GM12875 (cell line): ENCODE results near the gene LVRN.

Experiments used
- H3K4me3 ChIP-seq: one replicate; pipeline ENCODE4 v1.5.1; 2011; ENCODE audit warnings: low read depth, low read length, control low read depth
- CTCF ChIP-seq: IDR thresholded peaks from 2 replicates; pipeline ENCODE4 v1.5.1; 2011; ENCODE audit warnings: low read depth, mild to moderate bottlenecking, control low read depth, inconsistent platforms, low read length, moderate library complexity, borderline replicate concordance; ENCODE audit not compliant: insufficient read depth

Gene LVRN

DNA sequence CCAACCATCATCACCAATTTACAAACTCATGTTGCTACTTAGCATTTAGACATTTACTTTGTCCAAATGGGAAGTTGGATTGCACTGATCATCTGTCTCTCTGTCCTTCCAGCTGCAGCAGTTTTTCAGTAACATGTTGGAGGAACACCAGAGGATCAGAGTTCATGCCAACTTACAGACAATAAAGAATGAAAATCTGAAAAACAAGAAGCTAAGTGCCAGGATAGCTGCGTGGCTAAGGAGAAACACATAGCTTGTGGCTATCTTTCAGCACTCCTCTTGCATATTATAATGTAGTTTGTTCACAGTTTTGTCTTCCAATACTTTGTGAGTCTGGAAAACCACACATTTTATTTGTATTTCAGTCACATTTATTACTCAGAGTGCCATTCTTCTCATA, 63.6 kb downstream of the LVRN start:
- TF ChIP-seq CTCF: no peak
- H3K4me3 ChIP-seq: no peak overlapping the region

GRCh38 chr5:116032094-116032517, 69.8 kb downstream of the LVRN start, which contains the start of gene ARL14EPL:
TSS of gene ARL14EPL (plus strand) at chr5:116032472. CDS start at chr5:116051466, 18,994 bp downstream.
- TF ChIP-seq CTCF: no peak; the same call in 1 of the 2 replicates
- H3K4me3 ChIP-seq: no peak within 1 kb of the TSS

DNA sequence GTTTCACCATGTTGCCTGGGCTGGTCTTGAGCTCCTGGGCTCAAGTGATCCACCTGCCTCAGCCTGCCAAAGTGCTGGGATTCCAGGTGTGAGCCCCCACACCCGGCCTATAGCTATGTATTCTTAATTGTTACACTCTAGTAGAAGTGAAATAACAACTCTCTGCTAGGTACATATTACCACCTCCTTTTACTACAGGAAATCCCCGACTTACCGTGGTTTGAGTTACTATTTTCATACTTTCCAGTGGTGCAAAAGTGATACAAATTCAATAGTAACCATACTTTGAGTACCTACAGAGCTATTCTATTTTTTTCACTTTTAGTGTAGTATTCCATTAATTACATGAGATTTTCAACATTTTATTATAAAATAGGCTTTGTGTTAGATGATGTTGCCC, 70.7 kb downstream of the LVRN start:
- no peak for TF ChIP-seq CTCF
- no peak overlapping the region for H3K4me3 ChIP-seq

GRCh38 chr5:116035123-116035522, 72.8 kb downstream of the LVRN start:
- no peak overlapping the region for H3K4me3 ChIP-seq
- no peak for TF ChIP-seq CTCF

DNA sequence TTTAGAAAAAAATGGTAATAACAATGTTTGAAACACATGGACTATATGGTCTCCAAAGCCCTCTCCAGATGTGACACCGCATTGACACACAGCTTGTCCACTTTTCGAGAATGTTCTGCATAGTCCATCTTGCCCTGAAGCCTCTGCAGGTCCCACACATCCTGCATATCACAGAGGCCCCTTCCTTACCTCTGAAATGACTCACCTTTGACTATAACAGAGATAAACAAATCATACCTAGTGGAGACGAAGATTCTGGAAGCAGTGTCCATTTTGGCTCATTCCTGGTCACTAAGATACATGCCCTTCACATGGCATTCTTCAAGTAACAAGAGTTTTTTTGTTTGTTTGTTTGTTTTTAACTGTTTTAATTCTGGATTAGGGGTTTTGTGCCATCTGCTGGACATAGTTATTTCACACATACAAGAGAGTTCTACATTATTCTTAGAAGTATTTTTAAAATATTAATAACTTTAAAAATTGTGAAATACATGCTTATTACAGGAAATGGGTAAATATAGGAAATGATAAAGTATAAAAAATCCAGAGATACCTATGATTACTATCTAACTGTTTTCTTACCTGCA, 75.1 kb downstream of the LVRN start:
- TF ChIP-seq CTCF: no peak

DNA sequence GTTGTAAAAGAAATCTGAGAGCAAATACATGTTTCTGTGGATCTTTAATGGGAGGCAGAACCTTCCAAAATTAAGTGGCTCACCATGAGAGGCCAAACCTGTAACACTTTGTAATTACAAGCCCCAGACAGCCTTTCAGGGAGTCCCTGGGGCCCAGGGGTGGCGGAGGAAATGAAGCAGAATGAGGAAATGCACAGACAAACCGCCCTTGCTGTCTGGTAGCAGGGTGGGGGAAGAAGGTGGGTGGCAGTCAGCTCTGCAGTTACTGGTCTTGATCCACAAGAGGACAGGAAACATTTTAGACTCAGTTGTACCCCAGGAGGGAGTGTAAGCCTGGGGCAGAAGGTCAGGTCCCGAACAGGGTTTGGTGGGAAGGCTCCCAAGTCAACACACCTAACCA, 76.5 kb downstream of the LVRN start:
- TF ChIP-seq CTCF: no peak
- no peak overlapping the region for H3K4me3 ChIP-seq

More for the DNA sequence above, 75.1 kb downstream of the LVRN start:
- no peak overlapping the region for H3K4me3 ChIP-seq

GRCh38 chr5:116042375-116042774, 80.1 kb downstream of the LVRN start:
- no peak for TF ChIP-seq CTCF

More at GRCh38 chr5:116042375-116042774, 80.1 kb downstream of the LVRN start:
- no peak overlapping the region for H3K4me3 ChIP-seq
